ENCODE data around the gene ATP8B4.

- TF ChIP-seq, protein P1, sequence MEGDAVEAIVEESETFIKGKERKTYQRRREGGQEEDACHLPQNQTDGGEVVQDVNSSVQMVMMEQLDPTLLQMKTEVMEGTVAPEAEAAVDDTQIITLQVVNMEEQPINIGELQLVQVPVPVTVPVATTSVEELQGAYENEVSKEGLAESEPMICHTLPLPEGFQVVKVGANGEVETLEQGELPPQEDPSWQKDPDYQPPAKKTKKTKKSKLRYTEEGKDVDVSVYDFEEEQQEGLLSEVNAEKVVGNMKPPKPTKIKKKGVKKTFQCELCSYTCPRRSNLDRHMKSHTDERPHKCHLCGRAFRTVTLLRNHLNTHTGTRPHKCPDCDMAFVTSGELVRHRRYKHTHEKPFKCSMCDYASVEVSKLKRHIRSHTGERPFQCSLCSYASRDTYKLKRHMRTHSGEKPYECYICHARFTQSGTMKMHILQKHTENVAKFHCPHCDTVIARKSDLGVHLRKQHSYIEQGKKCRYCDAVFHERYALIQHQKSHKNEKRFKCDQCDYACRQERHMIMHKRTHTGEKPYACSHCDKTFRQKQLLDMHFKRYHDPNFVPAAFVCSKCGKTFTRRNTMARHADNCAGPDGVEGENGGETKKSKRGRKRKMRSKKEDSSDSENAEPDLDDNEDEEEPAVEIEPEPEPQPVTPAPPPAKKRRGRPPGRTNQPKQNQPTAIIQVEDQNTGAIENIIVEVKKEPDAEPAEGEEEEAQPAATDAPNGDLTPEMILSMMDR (IDR thresholded peaks at IDR 0.05): no peak
- TF ChIP-seq EZH2 (IDR thresholded peaks at IDR 0.05; ENCODE audit: borderline replicate concordance, insufficient read depth, low read depth, low read length, poor library complexity, severe bottlenecking): no peak
Measured at GRCh38 chr15:49915822-49916221, 203.2 kb downstream of the ATP8B4 start.

All from B cell (primary cell).